ENCODE results near the gene CMTM4.
A peak's percentile ranks its signal among the peaks of the same experiment; 100 is the strongest.
"Not testable (repeated sequence)": the region's sequence is repeated elsewhere in the genome, so short reads cannot be mapped to it uniquely, and the experiment has no call there.

The CMTM4 gene

GRCh38 chr16:66698046-66698445 lies 1.5 kb upstream of the CMTM4 start:
- in situ Hi-C loops (cut with HindIII; ENCODE audit: low pct_unique_long_range_greater_than_20kb, low sequenced_read_pairs) = no loop called here
- DNase-seq (ENCODE audit: low read depth in 1 of 2, low spot score in 1 of 2) = no peak
- no peak for TF ChIP-seq JUND (IDR thresholded peaks at IDR 0.05; ENCODE audit: low read depth)

GRCh38 chr16:66695935-66696668 lies 441 bp downstream of the CMTM4 start:
- peak; percentile 39 to 59 for DNase-seq (ENCODE audit: low read depth in 1 of 2, low spot score in 1 of 2)
- in situ Hi-C loops (cut with HindIII; ENCODE audit: low pct_unique_long_range_greater_than_20kb, low sequenced_read_pairs) = no loop called here
- TF ChIP-seq JUND (IDR thresholded peaks at IDR 0.05; ENCODE audit: low read depth) = no peak

- no peak for DNase-seq (ENCODE audit: low read depth in 1 of 2, low spot score in 1 of 2)
- no peak for TF ChIP-seq JUND (IDR thresholded peaks at IDR 0.05; ENCODE audit: low read depth)
- in situ Hi-C loops (cut with HindIII; ENCODE audit: low pct_unique_long_range_greater_than_20kb, low sequenced_read_pairs) = no loop called here
Observed at GRCh38 chr16:66695471-66695934, 1.0 kb downstream of the CMTM4 start.

- in situ Hi-C loops (cut with HindIII; ENCODE audit: low pct_unique_long_range_greater_than_20kb, low sequenced_read_pairs) = no loop called here
- TF ChIP-seq JUND (IDR thresholded peaks at IDR 0.05; ENCODE audit: low read depth) = no peak
Observed at GRCh38 chr16:66693149-66693548, 3.4 kb downstream of the CMTM4 start.

GRCh38 chr16:66692341-66692740 lies 4.2 kb downstream of the CMTM4 start:
- in situ Hi-C loops (cut with HindIII; ENCODE audit: low pct_unique_long_range_greater_than_20kb, low sequenced_read_pairs) = no loop called here
- no peak for DNase-seq (ENCODE audit: low read depth in 1 of 2, low spot score in 1 of 2)
- no peak for TF ChIP-seq JUND (IDR thresholded peaks at IDR 0.05; ENCODE audit: low read depth)

More at GRCh38 chr16:66693149-66693548, 3.4 kb downstream of the CMTM4 start:
- DNase-seq (ENCODE audit: low read depth in 1 of 2, low spot score in 1 of 2) = no peak

- DNase-seq (ENCODE audit: low read depth in 1 of 2, low spot score in 1 of 2) = no peak
- in situ Hi-C loops (cut with HindIII; ENCODE audit: low pct_unique_long_range_greater_than_20kb, low sequenced_read_pairs) = no loop called here
- TF ChIP-seq JUND (IDR thresholded peaks at IDR 0.05; ENCODE audit: low read depth) = no peak
Observed at GRCh38 chr16:66691234-66691633, 5.3 kb downstream of the CMTM4 start.

- no peak for DNase-seq (ENCODE audit: low read depth in 1 of 2, low spot score in 1 of 2)
- TF ChIP-seq JUND (IDR thresholded peaks at IDR 0.05; ENCODE audit: low read depth) = no peak
- in situ Hi-C loops (cut with HindIII; ENCODE audit: low pct_unique_long_range_greater_than_20kb, low sequenced_read_pairs) = no loop called here
Observed at GRCh38 chr16:66690106-66690847, 6.3 kb downstream of the CMTM4 start.

- no peak for TF ChIP-seq JUND (IDR thresholded peaks at IDR 0.05; ENCODE audit: low read depth)
- in situ Hi-C loops (cut with HindIII; ENCODE audit: low pct_unique_long_range_greater_than_20kb, low sequenced_read_pairs) = no loop called here
- DNase-seq (ENCODE audit: low read depth in 1 of 2, low spot score in 1 of 2) = no peak
Observed at GRCh38 chr16:66689282-66689681, 7.3 kb downstream of the CMTM4 start.

- DNase-seq (ENCODE audit: low read depth in 1 of 2, low spot score in 1 of 2) = no peak
- in situ Hi-C loops (cut with HindIII; ENCODE audit: low pct_unique_long_range_greater_than_20kb, low sequenced_read_pairs) = no loop called here
- no peak for TF ChIP-seq JUND (IDR thresholded peaks at IDR 0.05; ENCODE audit: low read depth)
Observed at GRCh38 chr16:66687906-66688625, 8.5 kb downstream of the CMTM4 start.

- DNase-seq (ENCODE audit: low read depth in 1 of 2, low spot score in 1 of 2); in situ Hi-C loops (cut with HindIII; ENCODE audit: low pct_unique_long_range_greater_than_20kb, low sequenced_read_pairs): not testable (repeated sequence)
Observed at GRCh38 chr16:66685501-66686115, 10.9 kb downstream of the CMTM4 start.

GRCh38 chr16:66682271-66682670 lies 14.3 kb downstream of the CMTM4 start:
- no peak for DNase-seq (ENCODE audit: low read depth in 1 of 2, low spot score in 1 of 2)
- in situ Hi-C loops (cut with HindIII; ENCODE audit: low pct_unique_long_range_greater_than_20kb, low sequenced_read_pairs) = no loop called here

GRCh38 chr16:66681676-66682075 lies 14.9 kb downstream of the CMTM4 start:
- no peak for DNase-seq (ENCODE audit: low read depth in 1 of 2, low spot score in 1 of 2)
- TF ChIP-seq JUND (IDR thresholded peaks at IDR 0.05; ENCODE audit: low read depth) = no peak
- in situ Hi-C loops (cut with HindIII; ENCODE audit: low pct_unique_long_range_greater_than_20kb, low sequenced_read_pairs) = no loop called here

More at GRCh38 chr16:66682271-66682670, 14.3 kb downstream of the CMTM4 start:
- no peak for TF ChIP-seq JUND (IDR thresholded peaks at IDR 0.05; ENCODE audit: low read depth)

Data from T47D (cell line).